B cell (primary cell): ENCODE data around the gene PLXDC1. TPM values are rescaled to one million over a fixed set of nuclear protein-coding genes. Genes with fewer than 3 reads are reported as not detected.
A peak's percentile ranks its signal among the peaks of the same experiment; 100 is the strongest.

ENCODE experiments used
- ATAC-seq: fragments of 200-7000 bp; cut with Tn5 transposase; one replicate; pipeline ENCODE4 v1.10.0; 2021; ENCODE audit warnings: low read depth, mild to moderate bottlenecking, moderate number of reproducible peaks, moderate library complexity
- CTCF ChIA-PET: fragments of 350-600 bp; sonication (Branson Sonifier 250); formaldehyde crosslinking; loops from one replicate; lab custom pipeline; 2021; ENCODE audit warnings: antibody characterized with exemption, inconsistent platforms; lab: Charles Lee
- POLR2A ChIA-PET: fragments of 350-600 bp; sonication (Branson Sonifier 250); formaldehyde crosslinking; loops from one replicate; lab custom pipeline; 2021; ENCODE audit warnings: antibody characterized with exemption; lab: Charles Lee
- DNase-seq: peaks from one replicate; pipeline ENCODE4 v3.0.0; 2013
- H2AFZ ChIP-seq: 2 replicates; pipeline ENCODE4 v1.6.1; 2012; ENCODE audit warnings: mild to moderate bottlenecking, low read depth, low read length; ENCODE audit not compliant: insufficient read depth, poor library complexity, severe bottlenecking
- H3K27ac ChIP-seq, 2 donors: 1 replicate in 1 of 2; 2 replicates in 1 of 2; pipeline ENCODE4 v1.5.1; 2012 to 2013; ENCODE audit warnings: low read length in 2 of 2, mild to moderate bottlenecking in 2 of 2, moderate library complexity in 1 of 2
- H3K27me3 ChIP-seq, 4 experiments: fragments of 200-600 bp in 1 of 4; sonication (generic) in 1 of 4; replicated peaks in 1 of 4; 1 replicate in 2 of 4; 2 replicates in 2 of 4; pipeline versions ENCODE4 v1.6.1 to v1.7.0; 2013 to 2016; ENCODE audit warnings: low read length in 3 of 4, mild to moderate bottlenecking in 2 of 4, mixed read lengths in 1 of 4, moderate library complexity in 1 of 4; ENCODE audit not compliant: insufficient read depth in 4 of 4, control insufficient read depth in 3 of 4; ENCODE audit errors: control extremely low read depth in 1 of 4
- H3K36me3 ChIP-seq, 2 experiments: replicated peaks in 1 of 2; 1 replicate in 1 of 2; 2 replicates in 1 of 2; pipeline versions ENCODE4 v1.6.1 to v1.7.1; 2013; ENCODE audit warnings: low read length in 1 of 2; ENCODE audit not compliant: insufficient read depth in 2 of 2, control insufficient read depth in 1 of 2; ENCODE audit errors: control extremely low read depth in 1 of 2, extremely low read depth in 1 of 2
- H3K4me1 ChIP-seq, 2 donors: fragments of 200-600 bp in 1 of 2; sonication (generic) in 1 of 2; 1 replicate in 1 of 2; 2 replicates in 1 of 2; pipeline versions ENCODE4 v1.5.1 to v1.6.1; 2013 to 2017; ENCODE audit warnings: low read length in 2 of 2; ENCODE audit not compliant: control insufficient read depth in 2 of 2, insufficient read depth in 2 of 2
- H3K4me2 ChIP-seq: replicated peaks from 2 replicates; pipeline ENCODE3; 2012; ENCODE audit warnings: mild to moderate bottlenecking, low read depth, low read length; ENCODE audit not compliant: poor library complexity, severe bottlenecking
- H3K4me3 ChIP-seq, 5 experiments: fragments of 200-600 bp in 1 of 5; sonication (generic) in 1 of 5; 1 replicate in 3 of 5; 2 replicates in 2 of 5; pipeline versions ENCODE4 v1.5.1 to v1.7.0; 2011 to 2016; ENCODE audit warnings: low read length in 4 of 5, mild to moderate bottlenecking in 4 of 5, low read depth in 2 of 5, control low read depth in 1 of 5, moderate library complexity in 1 of 5; ENCODE audit not compliant: insufficient read depth in 1 of 5; ENCODE audit errors: control extremely low read depth in 1 of 5, extremely low read depth in 1 of 5
- H3K79me2 ChIP-seq: fragments of 200-600 bp; sonication (generic); one replicate; pipeline ENCODE4 v1.6.0; 2016; ENCODE audit warnings: low read length; ENCODE audit not compliant: control insufficient read depth, insufficient read depth
- H3K9ac ChIP-seq: fragments of 200-600 bp; sonication (generic); 2 replicates; pipeline ENCODE4 v1.6.1; 2017; ENCODE audit warnings: mild to moderate bottlenecking, low read length, moderate library complexity
- H3K9me3 ChIP-seq, 3 donors: one replicate each; pipeline versions ENCODE4 v1.6.1 to v1.7.1; 2013; ENCODE audit warnings: low read length in 2 of 3; ENCODE audit not compliant: control insufficient read depth in 2 of 3, insufficient read depth in 1 of 3; ENCODE audit errors: control extremely low read depth in 1 of 3
- H4K20me1 ChIP-seq: 2 replicates; pipeline ENCODE4 v1.6.0; 2012; ENCODE audit warnings: mild to moderate bottlenecking, low read length; ENCODE audit not compliant: insufficient read depth, control insufficient read depth, poor library complexity, severe bottlenecking
- H3K27ac Mint-ChIP-seq: one replicate; pipeline ENCODE4 v1.8.0; 2021; ENCODE audit warnings: mixed read lengths
- H3K27me3 Mint-ChIP-seq: one replicate; pipeline ENCODE4 v1.8.0; 2021; ENCODE audit warnings: mixed read lengths
- H3K4me1 Mint-ChIP-seq: one replicate; pipeline ENCODE4 v1.8.0; 2021; ENCODE audit warnings: mixed read lengths
- H3K4me3 Mint-ChIP-seq: one replicate; pipeline ENCODE4 v1.8.0; 2021; ENCODE audit warnings: mixed read lengths
- H3K9me3 Mint-ChIP-seq: one replicate; pipeline ENCODE4 v1.8.0; 2022; ENCODE audit warnings: mixed read lengths; ENCODE audit not compliant: insufficient read depth
- EZH2 ChIP-seq: IDR thresholded peaks from 2 replicates; pipeline ENCODE4 v1.6.1; 2012; ENCODE audit warnings: borderline replicate concordance, low read depth, mild to moderate bottlenecking, moderate library complexity, low read length; ENCODE audit not compliant: insufficient read depth, poor library complexity, severe bottlenecking
- WGBS: methylation state at CpG from one replicate; pipeline ENCODE4 v1.1.5; 2013; ENCODE audit warnings: missing lambda C conversion rate; ENCODE audit not compliant: insufficient coverage; 5-methylcytosine and 5-hydroxymethylcytosine counted together
- intact Hi-C: fragments of 100-400 bp; cut with micrococcal nuclease; formaldehyde crosslinking; loops from one replicate; pipeline ENCODE4 v1.10.0; 2022
- polyA plus RNA-seq: library from polyadenylated mRNA; depleted of rRNA; stranded (reverse); fragments of >200 nt; gene quantifications from 2 replicates; pipeline ENCODE4 v1.2.3, GENCODE V29; 2012
- total RNA-seq, 2 donors: library from RNA; stranded (reverse); fragments of 120-200 nt in 1 of 2; gene quantifications; 1 replicate in 1 of 2; 2 replicates in 1 of 2; pipeline versions ENCODE4 v1.2.3 to v1.2.4, GENCODE V29; 2013 to 2022
- TF ChIP-seq, protein P1 (sequence below): fragments of 200-600 bp; IDR thresholded peaks from one replicate; pipeline ENCODE4 v1.8.0; 2022; ENCODE audit warnings: antibody characterized with exemption, mild to moderate bottlenecking

PLXDC1 gene
- total and polyA plus RNA-seq, 2 donors (not counting 1 experiment from before 2014, with no cell fraction given) = 0.69 TPM; not detected in 1

- DNase-seq = no peak
- no peaks in the 10 kb centered on the region for H3K9me3 ChIP-seq
- ChIA-PET CTCF (interaction anchor here (0.6 to 7.8 kb wide), 4 partner anchors 17 to 165 kb away, joined by 3 to 259 read pairs (median 6); no protein-coding TSS in a partner anchor), POLR2A (interaction anchor here (0.6 kb wide), 1 partner anchor 394 kb away, joined by 5 read pairs; no protein-coding TSS in a partner anchor)
- WGBS = 67% methylated on average over 11 of the region's 13 CpGs
- H3K4me1 Mint-ChIP-seq = peaks cover 11% of the 10 kb centered on the region
- peak overlapping the region; percentile 34 for H3K27ac Mint-ChIP-seq
- intact Hi-C loops = no loop called here
- H4K20me1 ChIP-seq = no peaks in the 10 kb centered on the region
- no peak overlapping the region for H2AFZ ChIP-seq
- no peak for ATAC-seq
- H3K79me2 ChIP-seq = no peaks in the 10 kb centered on the region
- no peak overlapping the region for H3K9ac ChIP-seq
- H3K9me3 Mint-ChIP-seq = no peaks in the 10 kb centered on the region
- TF ChIP-seq EZH2 = no peak
- H3K4me1 ChIP-seq = peaks cover 14 to 15% of the 10 kb centered on the region in 2 donors
- H3K36me3 ChIP-seq = no peaks in the 10 kb centered on the region
- no peak overlapping the region for H3K4me3 ChIP-seq
- H3K4me3 Mint-ChIP-seq = no peak overlapping the region
- H3K27ac ChIP-seq = no peak overlapping the region
- peaks cover 0 to 35% (median 17%) of the 10 kb centered on the region in 4 experiments for H3K27me3 ChIP-seq
- H3K27me3 Mint-ChIP-seq = peaks cover 42% of the 10 kb centered on the region
- H3K4me2 ChIP-seq = no peak overlapping the region
Observed at GRCh38 chr17:39147221-39148185, 3.9 kb downstream of the PLXDC1 start.

GRCh38 chr17:39146273-39146672, 5.2 kb downstream of the PLXDC1 start:
- Mint-ChIP-seq H3K9me3 (no peaks in the 10 kb centered on the region), H3K4me3 (no peak overlapping the region), H3K4me1 (peaks cover 4% of the 10 kb centered on the region), H3K27me3 (peaks cover 42% of the 10 kb centered on the region), H3K27ac (no peak overlapping the region)
- no peaks in the 10 kb centered on the region for H4K20me1 ChIP-seq
- POLR2A ChIA-PET = interaction anchor here (0.6 to 0.7 kb wide), 2 partner anchors 389 to 393 kb away, joined by 5 to 8 read pairs; no protein-coding TSS in a partner anchor
- H3K27ac ChIP-seq = no peak overlapping the region
- peaks cover 0 to 2% (median 1%) of the 10 kb centered on the region in 3 donors for H3K9me3 ChIP-seq
- DNase-seq (no peak), ATAC-seq (no peak)
- peaks cover 0 to 28% (median 14%) of the 10 kb centered on the region in 4 experiments for H3K27me3 ChIP-seq
- H3K4me3 ChIP-seq = no peak overlapping the region
- peaks cover 6 to 8% of the 10 kb centered on the region in 2 donors for H3K4me1 ChIP-seq
- no peak overlapping the region for H2AFZ ChIP-seq
- CTCF ChIA-PET = interaction anchor here (1.0 to 2.0 kb wide), 3 partner anchors 13 to 163 kb away, joined by 3 to 7 read pairs (median 5); no protein-coding TSS in a partner anchor
- H3K4me2 ChIP-seq = no peak overlapping the region
- intact Hi-C loops = no loop called here
- no peak overlapping the region for H3K9ac ChIP-seq
- TF ChIP-seq, protein P1, sequence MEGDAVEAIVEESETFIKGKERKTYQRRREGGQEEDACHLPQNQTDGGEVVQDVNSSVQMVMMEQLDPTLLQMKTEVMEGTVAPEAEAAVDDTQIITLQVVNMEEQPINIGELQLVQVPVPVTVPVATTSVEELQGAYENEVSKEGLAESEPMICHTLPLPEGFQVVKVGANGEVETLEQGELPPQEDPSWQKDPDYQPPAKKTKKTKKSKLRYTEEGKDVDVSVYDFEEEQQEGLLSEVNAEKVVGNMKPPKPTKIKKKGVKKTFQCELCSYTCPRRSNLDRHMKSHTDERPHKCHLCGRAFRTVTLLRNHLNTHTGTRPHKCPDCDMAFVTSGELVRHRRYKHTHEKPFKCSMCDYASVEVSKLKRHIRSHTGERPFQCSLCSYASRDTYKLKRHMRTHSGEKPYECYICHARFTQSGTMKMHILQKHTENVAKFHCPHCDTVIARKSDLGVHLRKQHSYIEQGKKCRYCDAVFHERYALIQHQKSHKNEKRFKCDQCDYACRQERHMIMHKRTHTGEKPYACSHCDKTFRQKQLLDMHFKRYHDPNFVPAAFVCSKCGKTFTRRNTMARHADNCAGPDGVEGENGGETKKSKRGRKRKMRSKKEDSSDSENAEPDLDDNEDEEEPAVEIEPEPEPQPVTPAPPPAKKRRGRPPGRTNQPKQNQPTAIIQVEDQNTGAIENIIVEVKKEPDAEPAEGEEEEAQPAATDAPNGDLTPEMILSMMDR = no peak
- no peak for TF ChIP-seq EZH2
- WGBS = no CpG with 5 or more reads among the region's 3 CpGs
- H3K79me2 ChIP-seq = no peaks in the 10 kb centered on the region
- no peaks in the 10 kb centered on the region for H3K36me3 ChIP-seq
